Measurements from ENCODE around the gene KCND3.
A peak's percentile ranks its signal among the peaks of the same experiment; 100 is the strongest.

- TF ChIP-seq CTCF (IDR thresholded peaks at IDR 0.05) (peak in 4 of 5 experiments; percentile 37 to 46 (median 42)), POLR2A (IDR thresholded peaks at IDR 0.05) (no peak)
These were observed 242.2 kb downstream of the KCND3 start for GRCh38 chr1:111747282-111747734.

Measured in tibial nerve (tissue), 3 donors.